ENCODE data around the gene LRRN4CL. TPM values are rescaled to one million over a fixed set of nuclear protein-coding genes. Genes with fewer than 3 reads are reported as not detected.

The LRRN4CL gene
- total and polyA plus RNA-seq, 8 donors, result 1.6 to 20.0 (median 5.8) TPM

GRCh38 chr11:62649486-62649885 is 39.8 kb downstream of the LRRN4CL start:
- 83 to 91% (median 90%) methylated on average over 9 to 11 of the region's 11 CpGs for WGBS, 5 donors
- no peak for DNase-seq
- Histone ChIP-seq H3K27me3 (no peaks in the 10 kb centered on the region), H3K4me3 (no peak overlapping the region), H3K4me1 (peaks cover 34 to 55% (median 49%) of the 10 kb centered on the region in 4 donors), H3K27ac (no peak overlapping the region), H3K36me3 (peaks cover 21 to 35% (median 30%) of the 10 kb centered on the region in 4 donors), H3K9me3 (no peaks in the 10 kb centered on the region)
- TF ChIP-seq POLR2AphosphoS5 (IDR thresholded peaks at IDR 0.05) (no peak), EP300 (IDR thresholded peaks at IDR 0.05) (no peak), POLR2A (IDR thresholded peaks at IDR 0.05) (no peak)
- TF ChIP-seq, protein P1, sequence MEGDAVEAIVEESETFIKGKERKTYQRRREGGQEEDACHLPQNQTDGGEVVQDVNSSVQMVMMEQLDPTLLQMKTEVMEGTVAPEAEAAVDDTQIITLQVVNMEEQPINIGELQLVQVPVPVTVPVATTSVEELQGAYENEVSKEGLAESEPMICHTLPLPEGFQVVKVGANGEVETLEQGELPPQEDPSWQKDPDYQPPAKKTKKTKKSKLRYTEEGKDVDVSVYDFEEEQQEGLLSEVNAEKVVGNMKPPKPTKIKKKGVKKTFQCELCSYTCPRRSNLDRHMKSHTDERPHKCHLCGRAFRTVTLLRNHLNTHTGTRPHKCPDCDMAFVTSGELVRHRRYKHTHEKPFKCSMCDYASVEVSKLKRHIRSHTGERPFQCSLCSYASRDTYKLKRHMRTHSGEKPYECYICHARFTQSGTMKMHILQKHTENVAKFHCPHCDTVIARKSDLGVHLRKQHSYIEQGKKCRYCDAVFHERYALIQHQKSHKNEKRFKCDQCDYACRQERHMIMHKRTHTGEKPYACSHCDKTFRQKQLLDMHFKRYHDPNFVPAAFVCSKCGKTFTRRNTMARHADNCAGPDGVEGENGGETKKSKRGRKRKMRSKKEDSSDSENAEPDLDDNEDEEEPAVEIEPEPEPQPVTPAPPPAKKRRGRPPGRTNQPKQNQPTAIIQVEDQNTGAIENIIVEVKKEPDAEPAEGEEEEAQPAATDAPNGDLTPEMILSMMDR (IDR thresholded peaks at IDR 0.05), result no peak
- intact Hi-C loops (cut with DNase I; ENCODE audit: low total_unique reads), result no loop called here

GRCh38 chr11:62648967-62649364 is 40.4 kb downstream of the LRRN4CL start:
- WGBS, 5 donors, result 87 to 91% (median 90%) methylated on average over 9 to 11 of the region's 11 CpGs
- DNase-seq, result no peak

DNA sequence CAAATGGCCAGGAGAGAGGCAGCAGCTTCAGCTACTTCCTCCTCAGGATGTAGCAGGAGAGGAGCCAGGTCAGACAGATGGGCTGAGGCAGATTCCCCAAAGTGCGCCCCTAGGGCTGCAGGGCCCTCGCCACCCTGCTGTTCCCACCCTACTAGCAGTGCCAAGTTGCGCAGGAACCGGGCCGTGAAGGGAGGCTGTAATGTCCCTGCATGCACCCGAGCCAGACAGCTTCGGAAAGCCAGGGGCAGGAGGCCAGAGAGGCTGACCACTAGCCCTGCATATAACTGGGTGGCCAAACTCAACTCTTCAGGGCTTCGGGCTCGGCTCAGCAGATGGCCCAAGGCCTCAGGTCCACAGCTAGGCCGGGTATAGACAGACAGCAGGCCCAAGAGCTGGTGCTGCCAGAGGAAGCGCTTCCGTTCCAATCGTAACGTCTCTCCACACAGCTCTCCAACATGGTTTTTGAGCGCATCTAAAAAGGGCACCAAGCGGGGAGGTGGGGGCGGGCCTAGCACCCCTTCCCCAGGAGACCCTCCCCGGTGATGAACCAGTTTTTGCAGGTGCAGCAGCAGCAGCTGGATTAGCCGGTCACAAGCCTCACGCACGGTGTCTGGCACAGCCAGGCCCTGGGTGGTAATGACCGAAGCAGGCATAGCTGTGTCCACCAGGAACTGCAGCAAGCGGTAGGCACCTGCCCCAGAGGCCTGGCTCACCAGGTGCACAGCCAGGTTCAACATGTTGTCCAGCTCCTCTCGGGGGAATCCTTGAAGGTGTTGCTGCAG is 41.0 kb downstream of the LRRN4CL start:
- peaks cover 34 to 61% (median 52%) of the 10 kb centered on the region in 4 donors for H3K4me1 ChIP-seq
- no peaks in the 10 kb centered on the region for H3K9me3 ChIP-seq
- H3K4me3 ChIP-seq, result no peak overlapping the region
- no peak overlapping the region for H3K27ac ChIP-seq
- no peak for TF ChIP-seq POLR2AphosphoS5 (IDR thresholded peaks at IDR 0.05)
- TF ChIP-seq, protein P1 (IDR thresholded peaks at IDR 0.05), result no peak
- no peak for TF ChIP-seq EP300 (IDR thresholded peaks at IDR 0.05)
- no peak for TF ChIP-seq POLR2A (IDR thresholded peaks at IDR 0.05)
- WGBS, 5 donors, result 89 to 95% (median 95%) methylated on average over 20 to 24 of the region's 24 CpGs
- H3K36me3 ChIP-seq, result peaks cover 31 to 46% (median 41%) of the 10 kb centered on the region in 4 donors
- intact Hi-C loops (cut with DNase I; ENCODE audit: low total_unique reads), result no loop called here
- H3K27me3 ChIP-seq, result no peaks in the 10 kb centered on the region
- DNase-seq, result no peak

More at GRCh38 chr11:62648967-62649364, 40.4 kb downstream of the LRRN4CL start:
- Histone ChIP-seq H3K4me1 (peaks cover 34 to 59% (median 52%) of the 10 kb centered on the region in 4 donors), H3K4me3 (no peak overlapping the region), H3K9me3 (no peaks in the 10 kb centered on the region), H3K27ac (no peak overlapping the region), H3K36me3 (peaks cover 26 to 40% (median 35%) of the 10 kb centered on the region in 4 donors), H3K27me3 (no peaks in the 10 kb centered on the region)
- TF ChIP-seq POLR2AphosphoS5 (IDR thresholded peaks at IDR 0.05), result no peak
- TF ChIP-seq, protein P1 (IDR thresholded peaks at IDR 0.05), result no peak
- no peak for TF ChIP-seq EP300 (IDR thresholded peaks at IDR 0.05)
- intact Hi-C loops (cut with DNase I; ENCODE audit: low total_unique reads), result no loop called here

DNA sequence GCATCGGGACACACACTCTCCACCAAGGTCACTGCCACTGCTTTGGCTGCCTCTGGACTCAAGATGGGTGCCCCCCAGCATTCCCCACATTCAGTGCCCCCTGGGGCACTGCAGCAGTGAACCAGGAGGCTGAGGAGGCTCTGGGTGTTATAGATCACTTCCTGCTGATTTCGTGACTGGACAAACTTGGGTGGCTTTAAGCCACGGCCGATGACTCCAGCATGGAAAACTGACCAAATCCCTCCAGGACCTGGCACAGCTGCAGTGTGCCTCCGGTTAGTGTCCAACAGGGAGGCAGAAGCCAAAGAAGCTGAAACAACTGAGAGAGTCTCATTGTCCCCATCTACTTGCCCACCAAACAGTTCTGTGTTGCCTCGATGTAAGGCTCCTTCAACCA is 41.7 kb downstream of the LRRN4CL start:
- H3K27me3 ChIP-seq, result no peaks in the 10 kb centered on the region
- H3K4me1 ChIP-seq, result peaks cover 34 to 63% (median 50%) of the 10 kb centered on the region in 4 donors
- DNase-seq, result no peak
- TF ChIP-seq POLR2AphosphoS5 (IDR thresholded peaks at IDR 0.05), result no peak
- TF ChIP-seq, protein P1 (IDR thresholded peaks at IDR 0.05), result no peak
- TF ChIP-seq POLR2A (IDR thresholded peaks at IDR 0.05), result no peak
- no peak for TF ChIP-seq EP300 (IDR thresholded peaks at IDR 0.05)
- 77 to 85% (median 81%) methylated on average over 3 to 6 of the region's 6 CpGs for WGBS, 5 donors
- H3K4me3 ChIP-seq, result no peak overlapping the region
- peaks cover 39 to 54% (median 48%) of the 10 kb centered on the region in 4 donors for H3K36me3 ChIP-seq
- H3K27ac ChIP-seq, result no peak overlapping the region
- H3K9me3 ChIP-seq, result no peaks in the 10 kb centered on the region
- intact Hi-C loops (cut with DNase I; ENCODE audit: low total_unique reads), result no loop called here
